HEK293 (cell line): Measurements from ENCODE around the gene PLIN4.
A peak's percentile ranks its signal among the peaks of the same experiment; 100 is the strongest.

Experiments used
- INSM2 ChIP-seq: fragments of 450-650 bp; formaldehyde crosslinking; IDR thresholded peaks from 2 replicates; pipeline ENCODE4 v1.5.1; 2016; ENCODE audit warnings: missing biosample characterization, missing genetic modification characterization
- KLF16 ChIP-seq: fragments of 450-650 bp; formaldehyde crosslinking; IDR thresholded peaks from 2 replicates; pipeline ENCODE4 v1.5.1; 2017; ENCODE audit warnings: missing biosample characterization, missing genetic modification characterization
- MEIS1 ChIP-seq: sonication (generic); formaldehyde crosslinking; IDR thresholded peaks from 2 replicates; pipeline ENCODE4 v1.8.1; 2022; ENCODE audit warnings: missing genetic modification reagents, mild to moderate bottlenecking, borderline replicate concordance
- MYNN ChIP-seq: fragments of 450-650 bp; formaldehyde crosslinking; IDR thresholded peaks from 2 replicates; pipeline ENCODE4 v1.5.1; 2016; ENCODE audit warnings: missing biosample characterization, missing genetic modification characterization, borderline replicate concordance
- PATZ1 ChIP-seq: fragments of 450-650 bp; formaldehyde crosslinking; IDR thresholded peaks from 2 replicates; pipeline ENCODE4 v1.5.1; 2016; ENCODE audit warnings: missing biosample characterization, missing genetic modification characterization
- PRDM4 ChIP-seq: fragments of 450-650 bp; formaldehyde crosslinking; IDR thresholded peaks from 2 replicates; pipeline ENCODE4 v1.5.1; 2017; ENCODE audit warnings: missing biosample characterization, missing genetic modification characterization
- SCRT2 ChIP-seq: fragments of 450-650 bp; formaldehyde crosslinking; IDR thresholded peaks from 2 replicates; pipeline ENCODE4 v1.5.1; 2016; ENCODE audit warnings: missing biosample characterization, missing genetic modification characterization
- ZBTB1 ChIP-seq: fragments of 450-650 bp; formaldehyde crosslinking; IDR thresholded peaks from 2 replicates; pipeline ENCODE4 v1.5.1; 2016; ENCODE audit warnings: missing biosample characterization, missing genetic modification characterization
- ZBTB17 ChIP-seq: fragments of 450-650 bp; formaldehyde crosslinking; IDR thresholded peaks from 2 replicates; pipeline ENCODE4 v1.5.1; 2016; ENCODE audit warnings: missing biosample characterization, missing genetic modification characterization
- ZIC2 ChIP-seq: fragments of 450-650 bp; formaldehyde crosslinking; IDR thresholded peaks from 2 replicates; pipeline ENCODE4 v1.5.1; 2016; ENCODE audit warnings: missing biosample characterization, missing genetic modification characterization
- ZNF114 ChIP-seq: fragments of 450-650 bp; formaldehyde crosslinking; IDR thresholded peaks from 2 replicates; pipeline ENCODE4 v1.5.0; 2017; ENCODE audit warnings: missing biosample characterization, missing genetic modification characterization
- ZNF175 ChIP-seq: fragments of 450-650 bp; formaldehyde crosslinking; IDR thresholded peaks from 2 replicates; pipeline ENCODE4 v1.5.1; 2016; ENCODE audit warnings: missing biosample characterization, missing genetic modification characterization
- ZNF19 ChIP-seq: fragments of 450-650 bp; formaldehyde crosslinking; IDR thresholded peaks from 2 replicates; pipeline ENCODE4; 2016; ENCODE audit warnings: missing biosample characterization, missing genetic modification characterization, low read depth
- ZNF292 ChIP-seq: fragments of 450-650 bp; formaldehyde crosslinking; IDR thresholded peaks from 2 replicates; pipeline ENCODE4 v1.5.1; 2016; ENCODE audit warnings: low read depth, missing biosample characterization, missing genetic modification characterization, borderline replicate concordance
- ZNF302 ChIP-seq: fragments of 450-650 bp; formaldehyde crosslinking; IDR thresholded peaks from 2 replicates; pipeline ENCODE4 v1.5.1; 2016; ENCODE audit warnings: missing biosample characterization, missing genetic modification characterization, low read depth
- ZNF449 ChIP-seq: fragments of 450-650 bp; formaldehyde crosslinking; IDR thresholded peaks from 2 replicates; pipeline ENCODE4 v1.5.1; 2017; ENCODE audit warnings: missing biosample characterization, mild to moderate bottlenecking, missing genetic modification characterization, moderate library complexity
- ZNF488 ChIP-seq: fragments of 450-650 bp; formaldehyde crosslinking; IDR thresholded peaks from 2 replicates; pipeline ENCODE4 v1.5.1; 2016; ENCODE audit warnings: missing biosample characterization, missing genetic modification characterization
- ZNF561 ChIP-seq: fragments of 450-650 bp; IDR thresholded peaks from 2 replicates; pipeline ENCODE4 v1.5.1; 2018; ENCODE audit warnings: missing biosample characterization, missing genetic modification characterization, borderline replicate concordance
- ZNF580 ChIP-seq: fragments of 450-650 bp; formaldehyde crosslinking; IDR thresholded peaks from 2 replicates; pipeline ENCODE4 v1.5.1; 2016; ENCODE audit warnings: missing biosample characterization, missing genetic modification characterization
- ZNF610 ChIP-seq: fragments of 450-650 bp; formaldehyde crosslinking; IDR thresholded peaks from 2 replicates; pipeline ENCODE4 v1.5.1; 2016; ENCODE audit warnings: missing biosample characterization, missing genetic modification characterization, borderline replicate concordance
- ZNF626 ChIP-seq: fragments of 450-650 bp; sonication (Bioruptor Pico); formaldehyde crosslinking; IDR thresholded peaks from 2 replicates; pipeline ENCODE4 v1.5.1; 2018; ENCODE audit warnings: missing biosample characterization, missing genetic modification characterization, inconsistent platforms
- ZNF664 ChIP-seq: fragments of 450-650 bp; formaldehyde crosslinking; IDR thresholded peaks from 2 replicates; pipeline ENCODE4 v1.5.1; 2016; ENCODE audit warnings: missing biosample characterization, missing genetic modification characterization
- ZNF692 ChIP-seq: fragments of 450-650 bp; formaldehyde crosslinking; IDR thresholded peaks from 2 replicates; pipeline ENCODE4 v1.5.1; 2016; ENCODE audit warnings: missing biosample characterization, missing genetic modification characterization
- ZNF791 ChIP-seq: fragments of 450-650 bp; formaldehyde crosslinking; IDR thresholded peaks from 2 replicates; pipeline ENCODE4 v1.5.1; 2016; ENCODE audit warnings: missing biosample characterization, missing genetic modification characterization
- ZNF837 ChIP-seq: fragments of 450-650 bp; formaldehyde crosslinking; IDR thresholded peaks from 2 replicates; pipeline ENCODE4 v1.5.1; 2016; ENCODE audit warnings: missing biosample characterization, missing genetic modification characterization
- ZNF843 ChIP-seq: fragments of 450-650 bp; formaldehyde crosslinking; IDR thresholded peaks from 2 replicates; pipeline ENCODE4 v1.5.1; 2016; ENCODE audit warnings: missing biosample characterization, missing genetic modification characterization
- ZSCAN30 ChIP-seq: fragments of 450-650 bp; IDR thresholded peaks from 2 replicates; pipeline ENCODE4 v1.5.1; 2018; ENCODE audit warnings: missing biosample characterization, mild to moderate bottlenecking, missing genetic modification characterization, moderate library complexity
- ZXDB ChIP-seq: fragments of 450-650 bp; formaldehyde crosslinking; IDR thresholded peaks from 2 replicates; pipeline ENCODE4 v1.5.1; 2016; ENCODE audit warnings: missing biosample characterization, missing genetic modification characterization

The PLIN4 gene

GRCh38 chr19:4471403-4472173 lies 46.7 kb downstream of the PLIN4 start (continued):
- TF ChIP-seq PRDM4 (tag by site-specific recombination) = no peak
- TF ChIP-seq ZNF580 = no peak
- no peak for TF ChIP-seq ZNF837
- TF ChIP-seq ZNF488 = no peak
- TF ChIP-seq ZNF114 (tag by site-specific recombination) = no peak
- peak; percentile 30 for TF ChIP-seq PATZ1 (tag by site-specific recombination)
- TF ChIP-seq MEIS1 (CRISPR knock-in tag) = no peak
- no peak for TF ChIP-seq ZNF610 (tag by site-specific recombination)
- peak; percentile 69 for TF ChIP-seq KLF16 (tag by site-specific recombination)
- TF ChIP-seq ZNF302 (tag by site-specific recombination) = no peak
- TF ChIP-seq ZNF626 (tag by site-specific recombination) = no peak
- TF ChIP-seq ZNF561 (tag by site-specific recombination) = 0 out of 2 replicates have a peak, but pooled peaks have one; percentile 38
- no peak for TF ChIP-seq ZNF843 (tag by site-specific recombination)
- no peak for TF ChIP-seq ZSCAN30 (tag by site-specific recombination)
- peak; percentile 27 for TF ChIP-seq ZXDB (tag by site-specific recombination)
- TF ChIP-seq ZNF449 (tag by site-specific recombination) = no peak
- no peak for TF ChIP-seq MYNN (tag by site-specific recombination)
- TF ChIP-seq INSM2 (tag by site-specific recombination) = no peak
- TF ChIP-seq ZNF19 (tag by site-specific recombination) = no peak
- TF ChIP-seq ZBTB1 (tag by site-specific recombination) = no peak
- TF ChIP-seq ZNF692 = peak; percentile 85
- no peak for TF ChIP-seq ZIC2
- TF ChIP-seq ZNF791 (tag by site-specific recombination) = no peak
- TF ChIP-seq SCRT2 (tag by site-specific recombination) = no peak
- TF ChIP-seq ZBTB17 (tag by site-specific recombination) = no peak; the same call in 1 of the 2 replicates
- TF ChIP-seq ZNF175 = no peak
- peak; percentile 98 for TF ChIP-seq ZNF664 (tag by site-specific recombination)
- no peak for TF ChIP-seq ZNF292 (tag by site-specific recombination)
